Epithelial cell of proximal tubule (primary cell): ENCODE data around the gene PECR. TPM values are rescaled to one million over a fixed set of nuclear protein-coding genes. Genes with fewer than 3 reads are reported as not detected.
"Not testable (repeated sequence)": the region's sequence is repeated elsewhere in the genome, so short reads cannot be mapped to it uniquely, and the experiment has no call there.

ENCODE experiments used
- DNase-seq: peaks from one replicate; pipeline ENCODE4 v3.0.0-alpha.2; 2011; ENCODE audit warnings: low read depth
- H3K4me3 ChIP-seq: 2 replicates; pipeline ENCODE4 v1.5.1; 2011; ENCODE audit warnings: low read depth, mild to moderate bottlenecking, low read length
- total RNA-seq: library from RNA; depleted of rRNA; stranded (reverse); fragments of >200 nt; gene quantifications from 2 replicates; pipeline ENCODE4 v1.2.3, GENCODE V29; 2015
- TF ChIP-seq, protein P1 (sequence below): conservative IDR thresholded peaks from 2 replicates; pipeline ENCODE4 v1.5.1; 2012; ENCODE audit warnings: low read depth, mild to moderate bottlenecking, low read length

PECR gene
- total RNA-seq, 1 donor from 2014 or later: 16.7 TPM

- TF ChIP-seq, protein P1, sequence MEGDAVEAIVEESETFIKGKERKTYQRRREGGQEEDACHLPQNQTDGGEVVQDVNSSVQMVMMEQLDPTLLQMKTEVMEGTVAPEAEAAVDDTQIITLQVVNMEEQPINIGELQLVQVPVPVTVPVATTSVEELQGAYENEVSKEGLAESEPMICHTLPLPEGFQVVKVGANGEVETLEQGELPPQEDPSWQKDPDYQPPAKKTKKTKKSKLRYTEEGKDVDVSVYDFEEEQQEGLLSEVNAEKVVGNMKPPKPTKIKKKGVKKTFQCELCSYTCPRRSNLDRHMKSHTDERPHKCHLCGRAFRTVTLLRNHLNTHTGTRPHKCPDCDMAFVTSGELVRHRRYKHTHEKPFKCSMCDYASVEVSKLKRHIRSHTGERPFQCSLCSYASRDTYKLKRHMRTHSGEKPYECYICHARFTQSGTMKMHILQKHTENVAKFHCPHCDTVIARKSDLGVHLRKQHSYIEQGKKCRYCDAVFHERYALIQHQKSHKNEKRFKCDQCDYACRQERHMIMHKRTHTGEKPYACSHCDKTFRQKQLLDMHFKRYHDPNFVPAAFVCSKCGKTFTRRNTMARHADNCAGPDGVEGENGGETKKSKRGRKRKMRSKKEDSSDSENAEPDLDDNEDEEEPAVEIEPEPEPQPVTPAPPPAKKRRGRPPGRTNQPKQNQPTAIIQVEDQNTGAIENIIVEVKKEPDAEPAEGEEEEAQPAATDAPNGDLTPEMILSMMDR: peak; percentile 62
- no peak for DNase-seq
- peak within 1 kb of the TSS; percentile 72 for H3K4me3 ChIP-seq
Measured at GRCh38 chr2:216013080-216013909, 68.3 kb downstream of the PECR start, which contains the start of gene MREG. Gene MREG, minus strand, starts transcription at chr2:216013551. Its CDS starts 224 bp downstream, at chr2:216013327.

DNA sequence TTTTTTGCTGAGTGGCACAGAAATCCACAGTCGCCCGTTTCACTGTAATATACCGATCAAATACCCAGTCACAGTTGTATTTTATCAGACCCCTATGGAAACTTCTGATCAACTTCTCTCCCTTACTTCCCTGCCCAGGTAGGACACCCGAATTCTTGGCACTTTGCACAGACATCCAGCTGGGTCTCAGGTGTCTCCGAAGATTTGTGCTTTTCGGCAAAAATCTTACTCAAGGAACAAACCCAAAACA, 68.9 kb downstream of the PECR start:
- peak overlapping the region; percentile 72 for H3K4me3 ChIP-seq
- DNase-seq: no peak
- TF ChIP-seq, protein P1: no peak

DNA sequence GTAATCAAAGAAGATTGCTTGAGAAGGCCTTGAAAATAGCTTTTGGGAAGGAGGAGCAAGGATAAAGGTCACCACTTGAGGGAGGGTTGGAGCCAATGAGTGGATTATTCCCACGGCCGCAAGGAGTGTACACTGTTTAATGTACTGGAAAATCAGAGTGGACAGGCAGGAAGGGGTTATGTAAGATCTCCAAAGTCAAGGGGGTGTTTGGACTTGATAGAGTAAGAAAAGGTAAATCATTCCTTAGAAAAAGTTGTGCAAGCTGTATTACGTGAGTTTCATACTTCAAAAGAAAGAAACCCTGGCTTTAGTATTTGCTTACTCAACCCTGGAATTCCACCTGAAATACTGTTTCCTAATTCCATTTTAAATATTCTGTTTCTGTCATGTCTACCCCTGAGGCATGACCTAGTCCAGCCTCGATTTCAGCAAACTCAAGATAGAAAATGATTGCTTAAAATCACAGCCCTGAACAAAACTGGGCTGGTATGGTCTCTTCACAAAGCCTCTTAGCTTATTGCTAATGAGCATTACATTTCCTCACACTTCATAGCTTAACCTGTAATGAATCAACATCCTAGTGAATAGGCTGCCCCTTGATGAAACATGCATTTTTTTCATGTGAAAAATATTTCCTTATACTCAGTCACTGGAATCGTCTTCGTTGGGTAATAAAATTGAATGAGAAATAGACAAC, 69.3 kb downstream of the PECR start:
- H3K4me3 ChIP-seq: peak overlapping the region; percentile 72
- peak; percentile 95 for DNase-seq

GRCh38 chr2:216009215-216009614, 72.4 kb downstream of the PECR start:
- DNase-seq: not testable (repeated sequence)

More for the DNA sequence above, 69.3 kb downstream of the PECR start:
- TF ChIP-seq, protein P1: peak; percentile 37

GRCh38 chr2:216008387-216008786, 73.2 kb downstream of the PECR start:
- H3K4me3 ChIP-seq: no peak overlapping the region
- TF ChIP-seq, protein P1: peak; percentile 13
- no peak for DNase-seq

More at GRCh38 chr2:216009215-216009614, 72.4 kb downstream of the PECR start:
- not testable (repeated sequence) for H3K4me3 ChIP-seq

GRCh38 chr2:216006164-216006663, 75.4 kb downstream of the PECR start:
- H3K4me3 ChIP-seq: no peak overlapping the region
- no peak for DNase-seq
- TF ChIP-seq, protein P1: no peak

DNA sequence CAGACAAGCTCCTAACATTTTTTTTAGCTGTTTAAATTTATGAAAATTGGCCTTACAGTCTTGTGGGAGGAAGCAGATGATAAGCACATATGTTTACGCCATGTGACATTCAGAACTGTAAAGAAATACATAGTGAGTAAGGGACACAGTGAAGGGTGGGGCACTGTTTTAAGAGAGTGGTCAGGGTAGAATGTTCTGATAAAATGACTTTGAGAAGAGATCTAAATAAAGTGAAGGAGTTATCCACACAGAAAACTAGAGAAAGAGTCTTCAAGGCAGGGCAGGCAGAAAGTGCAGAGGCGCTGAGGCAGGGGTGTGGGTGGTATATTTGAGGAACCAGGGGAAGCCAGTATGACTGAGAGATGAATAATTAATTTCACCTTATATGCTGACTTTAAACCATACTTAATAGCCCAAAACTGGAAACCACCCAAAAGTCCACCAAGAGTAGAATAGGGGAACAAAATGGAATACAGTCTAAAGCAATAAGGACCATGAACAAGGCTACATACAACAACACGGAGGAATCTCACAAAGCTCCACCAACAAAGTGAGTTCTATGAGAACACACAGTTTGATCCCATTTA, 76.8 kb downstream of the PECR start:
- no peak for DNase-seq
- no peak overlapping the region for H3K4me3 ChIP-seq
- TF ChIP-seq, protein P1: no peak
